GM12873 (cell line): ENCODE results near the gene MICOS13.
A peak's percentile ranks its signal among the peaks of the same experiment; 100 is the strongest.

Experiments
- TF ChIP-seq, protein P1 (sequence below): IDR thresholded peaks from 2 replicates; pipeline ENCODE4 v1.5.1; 2012; ENCODE audit warnings: low read depth, mild to moderate bottlenecking, moderate library complexity, low read length, control low read depth; ENCODE audit not compliant: insufficient read depth; ENCODE audit errors: missing control alignments

The MICOS13 gene, protein sequence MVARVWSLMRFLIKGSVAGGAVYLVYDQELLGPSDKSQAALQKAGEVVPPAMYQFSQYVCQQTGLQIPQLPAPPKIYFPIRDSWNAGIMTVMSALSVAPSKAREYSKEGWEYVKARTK

DNA sequence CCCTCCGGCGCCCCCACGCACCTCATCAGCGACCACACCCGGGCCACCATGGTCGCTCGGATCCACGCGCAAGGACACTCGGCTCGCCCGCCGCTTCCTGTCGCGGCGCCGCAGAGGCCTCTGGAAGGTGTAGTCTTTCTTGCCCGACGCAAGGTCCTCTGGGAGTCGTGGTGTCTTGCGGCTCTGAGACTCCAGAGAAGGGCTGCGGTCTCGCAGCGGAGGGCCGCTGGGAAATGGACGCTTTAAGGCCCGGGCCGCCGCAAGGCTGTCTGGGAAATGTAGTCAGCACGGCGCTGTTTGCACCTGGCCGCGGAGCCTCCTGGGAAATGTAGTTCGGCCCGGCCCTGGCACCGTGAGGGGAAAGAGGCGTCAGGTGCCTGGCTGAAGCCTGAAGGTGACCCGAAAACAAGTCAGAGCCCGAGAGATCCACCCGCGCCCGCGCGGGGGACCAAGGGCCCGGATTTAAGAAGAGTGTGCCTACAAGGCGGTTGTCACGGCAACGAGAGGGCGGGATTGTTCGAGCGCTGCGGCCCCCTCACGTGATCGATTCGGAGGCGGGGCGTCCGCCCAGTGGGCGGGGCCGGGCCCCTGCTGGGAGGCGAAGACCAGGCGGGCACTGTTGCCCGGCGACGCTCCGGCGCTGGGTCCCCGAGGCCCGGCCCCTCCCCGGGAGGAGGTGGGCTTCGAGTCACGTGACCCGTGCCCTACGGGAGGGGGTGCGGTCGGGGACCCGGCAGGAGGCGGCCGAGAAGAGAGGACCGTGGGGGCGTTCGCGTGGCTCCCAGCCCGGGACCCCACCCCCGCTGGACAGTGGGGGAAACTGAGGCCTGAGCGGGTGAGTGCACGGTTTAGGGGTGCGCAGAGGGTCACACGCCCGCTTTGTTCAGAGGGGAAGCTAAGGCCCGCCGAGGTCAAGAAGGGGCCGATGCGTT lies at the start of gene MICOS13, which contains the start of gene HSD11B1L:
Gene MICOS13, minus strand, starts transcription at position 80 of the 932 bp plus-strand sequence. Its CDS starts 30 bp downstream, at position 50.
Gene HSD11B1L, plus strand, starts transcription at position 591 of the 932 bp plus-strand sequence. CDS start 3,806 bp downstream, outside the sequence.
- TF ChIP-seq, protein P1, sequence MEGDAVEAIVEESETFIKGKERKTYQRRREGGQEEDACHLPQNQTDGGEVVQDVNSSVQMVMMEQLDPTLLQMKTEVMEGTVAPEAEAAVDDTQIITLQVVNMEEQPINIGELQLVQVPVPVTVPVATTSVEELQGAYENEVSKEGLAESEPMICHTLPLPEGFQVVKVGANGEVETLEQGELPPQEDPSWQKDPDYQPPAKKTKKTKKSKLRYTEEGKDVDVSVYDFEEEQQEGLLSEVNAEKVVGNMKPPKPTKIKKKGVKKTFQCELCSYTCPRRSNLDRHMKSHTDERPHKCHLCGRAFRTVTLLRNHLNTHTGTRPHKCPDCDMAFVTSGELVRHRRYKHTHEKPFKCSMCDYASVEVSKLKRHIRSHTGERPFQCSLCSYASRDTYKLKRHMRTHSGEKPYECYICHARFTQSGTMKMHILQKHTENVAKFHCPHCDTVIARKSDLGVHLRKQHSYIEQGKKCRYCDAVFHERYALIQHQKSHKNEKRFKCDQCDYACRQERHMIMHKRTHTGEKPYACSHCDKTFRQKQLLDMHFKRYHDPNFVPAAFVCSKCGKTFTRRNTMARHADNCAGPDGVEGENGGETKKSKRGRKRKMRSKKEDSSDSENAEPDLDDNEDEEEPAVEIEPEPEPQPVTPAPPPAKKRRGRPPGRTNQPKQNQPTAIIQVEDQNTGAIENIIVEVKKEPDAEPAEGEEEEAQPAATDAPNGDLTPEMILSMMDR, result no peak

DNA sequence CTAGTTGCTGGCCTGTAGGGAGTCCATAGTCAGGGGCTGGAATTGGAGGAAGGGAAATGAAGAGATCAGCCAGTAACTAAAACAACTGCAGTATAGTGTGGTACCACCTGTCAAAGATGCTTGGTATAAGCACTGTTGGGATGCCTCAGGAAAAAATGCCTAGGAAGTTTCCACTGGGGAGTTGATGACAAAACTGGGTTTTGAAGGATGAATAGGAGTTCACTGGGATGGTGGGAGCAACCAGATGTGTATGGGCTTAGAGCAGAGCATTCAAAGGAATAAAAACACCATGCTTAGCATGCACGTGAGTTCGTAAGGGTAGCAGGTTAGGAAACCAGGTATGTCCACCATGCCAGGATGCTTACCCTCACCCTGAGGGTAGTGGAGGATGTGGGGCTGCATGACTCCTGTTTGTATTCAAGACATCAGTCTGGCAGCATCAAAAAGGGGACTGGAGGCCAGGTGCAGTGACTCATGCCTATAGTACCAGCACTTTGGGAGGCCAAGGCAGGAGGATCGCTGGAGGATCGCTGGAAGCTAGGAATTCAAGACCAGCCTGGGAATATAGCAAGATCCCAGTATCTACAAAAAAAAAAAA lies 47.2 kb upstream of the MICOS13 start:
- TF ChIP-seq, protein P1, result no peak

DNA sequence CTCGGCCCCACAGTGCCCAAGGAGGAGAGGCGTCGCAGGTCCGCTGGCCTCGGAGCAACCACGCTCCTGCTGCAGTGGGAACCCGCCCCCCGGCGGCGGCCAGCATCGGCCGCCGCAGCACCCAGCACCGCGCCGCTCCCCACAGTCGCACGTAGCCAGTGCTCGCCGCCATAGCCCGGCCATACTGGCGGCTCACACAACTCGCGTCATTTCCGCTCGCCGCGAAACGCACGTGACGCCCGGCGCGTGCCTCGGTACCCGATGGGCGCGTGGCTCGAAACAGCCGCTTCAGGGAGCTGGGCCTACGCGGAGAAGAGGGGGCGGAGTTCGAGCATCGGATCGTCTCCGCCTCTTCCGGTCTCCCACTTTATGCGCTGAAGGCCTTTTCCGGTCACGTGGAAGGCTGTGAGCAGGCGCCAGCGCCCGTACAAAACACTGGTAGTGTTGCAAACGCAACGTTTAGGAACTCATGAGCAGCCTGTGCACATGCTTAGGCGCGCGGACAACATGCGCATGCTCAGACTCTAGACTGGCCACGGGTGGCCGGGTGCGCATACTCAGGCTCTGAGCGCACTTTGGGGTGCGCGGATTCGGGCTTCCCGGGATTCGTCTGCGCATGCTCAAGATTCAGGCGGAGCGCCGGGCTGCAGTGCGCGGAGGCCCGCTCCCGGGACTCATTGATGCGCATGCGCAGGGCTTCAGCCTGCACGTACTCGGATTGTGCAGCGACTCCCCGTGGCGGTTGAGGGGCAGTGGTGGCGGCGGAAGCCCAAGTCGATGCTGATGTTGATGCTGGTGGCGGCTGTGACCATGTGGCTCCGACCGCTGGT lies 39.9 kb upstream of the MICOS13 start, which contains the start of the genes CATSPERD and LONP1:
Gene CATSPERD, plus strand, starts transcription at position 677 of the 830 bp plus-strand sequence. Its CDS starts 101 bp downstream, at position 778.
Gene LONP1, minus strand, starts transcription at position 186 of the 830 bp plus-strand sequence. Its CDS starts 14 bp downstream, at position 172.
- TF ChIP-seq, protein P1, result peak; percentile 97

DNA sequence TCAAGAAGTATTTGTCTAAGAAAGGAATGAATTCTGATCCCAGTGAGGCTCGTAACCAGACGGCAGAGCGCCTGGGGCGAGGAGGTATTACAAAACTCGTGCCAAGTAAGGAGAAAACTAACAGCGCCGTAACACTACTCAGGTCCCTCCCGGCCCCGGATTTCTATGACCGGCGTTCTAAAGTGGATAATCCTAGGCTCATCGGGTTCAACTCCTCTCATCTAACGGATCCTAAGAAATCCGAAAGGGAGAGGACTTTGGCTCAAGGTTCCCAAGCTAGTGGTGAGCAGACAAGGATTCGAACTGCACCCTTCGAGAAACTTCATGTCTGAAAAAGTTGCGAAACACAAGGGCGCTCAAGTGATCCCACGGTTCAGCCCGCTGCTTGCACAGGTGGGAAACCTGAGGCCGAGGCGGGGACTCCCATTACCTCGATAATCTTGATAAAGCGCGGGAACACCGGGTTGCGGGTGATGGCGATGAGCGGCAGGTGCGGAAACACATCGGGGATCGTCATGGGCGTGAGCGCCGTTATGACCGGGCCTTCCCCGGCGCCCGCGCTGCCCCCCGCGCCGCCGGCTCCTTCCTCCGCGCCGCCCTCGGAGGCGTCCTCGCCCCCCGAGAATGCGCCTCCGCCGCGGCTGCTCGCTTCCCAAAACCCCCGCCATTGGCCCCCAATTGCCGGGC lies 39.1 kb upstream of the MICOS13 start:
- TF ChIP-seq, protein P1, result no peak

DNA sequence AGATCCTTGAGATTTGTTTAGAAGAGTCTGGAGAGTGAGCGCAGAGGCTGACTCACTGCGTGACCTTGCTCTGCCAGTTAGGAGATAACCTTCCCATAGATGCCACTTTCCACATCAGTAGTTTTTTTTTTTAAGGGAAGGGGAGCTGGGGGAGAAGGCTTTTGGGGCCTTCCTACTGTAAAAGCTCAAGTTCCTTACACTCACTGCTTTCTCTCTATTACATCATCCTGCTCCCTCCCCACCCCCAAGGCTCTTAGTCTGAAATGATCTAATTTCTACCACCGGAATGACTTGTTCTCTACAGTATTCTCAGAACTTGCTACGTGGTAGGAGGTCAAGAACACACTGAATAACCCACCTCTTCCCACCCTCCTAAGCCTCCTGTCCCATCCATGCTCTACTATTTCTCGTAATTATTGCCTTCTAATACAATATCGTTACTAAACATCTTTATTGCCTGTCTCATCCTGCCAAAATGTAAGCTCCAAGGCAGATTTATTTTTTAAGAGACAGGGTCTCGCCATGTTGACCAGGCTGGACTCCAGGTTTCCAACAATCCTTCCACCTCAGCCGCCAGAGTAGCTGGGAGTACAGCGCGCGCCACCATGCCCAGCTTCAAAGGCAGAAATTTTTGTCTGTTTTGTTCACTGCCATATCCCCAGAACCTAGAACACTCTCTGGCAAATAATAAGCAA lies 38.4 kb upstream of the MICOS13 start:
- TF ChIP-seq, protein P1, result no peak

DNA sequence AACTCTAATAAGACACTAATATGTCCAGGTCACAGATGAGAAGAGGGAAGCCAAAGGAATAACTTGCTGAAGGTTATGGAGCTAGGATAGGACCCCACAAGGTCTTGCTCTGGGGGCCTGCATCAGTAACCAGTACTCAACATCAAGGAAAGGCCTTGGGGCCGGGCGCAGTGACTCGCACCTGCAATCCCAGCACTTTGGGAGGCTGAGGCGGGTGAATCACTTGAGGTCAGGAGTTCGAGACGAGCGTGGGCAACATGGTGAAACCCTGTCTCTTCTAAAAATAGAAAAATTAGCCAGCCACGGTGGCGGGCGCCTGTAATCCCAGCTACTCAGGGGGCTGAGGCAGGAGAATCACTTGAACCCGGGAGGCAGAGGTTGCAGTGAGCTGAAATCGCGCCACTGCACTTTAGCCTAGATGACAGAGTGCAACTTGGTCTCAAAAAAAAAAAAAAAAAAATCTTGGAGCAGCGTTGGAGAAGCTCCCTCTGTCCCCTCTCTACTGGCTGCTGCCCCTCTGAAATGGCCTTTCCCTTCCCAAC lies 37.8 kb upstream of the MICOS13 start:
- TF ChIP-seq, protein P1, result no peak
